NB4 (cell line): ENCODE data around the gene CDC14A.

Source experiments
- MYC ChIP-seq: IDR thresholded peaks from 2 replicates; pipeline ENCODE4 v1.6.1; 2011; ENCODE audit warnings: low read depth, low read length
- POLR2A ChIP-seq: IDR thresholded peaks from 2 replicates; pipeline ENCODE4 v1.6.1; 2011; ENCODE audit warnings: mild to moderate bottlenecking; ENCODE audit not compliant: insufficient read length; ENCODE audit errors: extremely low read depth
- TF ChIP-seq, protein P1 (sequence below): IDR thresholded peaks from one replicate; pipeline ENCODE4 v1.5.1; 2012; ENCODE audit warnings: low read depth, low read length

GRCh38 chr1:100544791-100545190 is 192.5 kb downstream of the CDC14A start:
- TF ChIP-seq, protein P1, sequence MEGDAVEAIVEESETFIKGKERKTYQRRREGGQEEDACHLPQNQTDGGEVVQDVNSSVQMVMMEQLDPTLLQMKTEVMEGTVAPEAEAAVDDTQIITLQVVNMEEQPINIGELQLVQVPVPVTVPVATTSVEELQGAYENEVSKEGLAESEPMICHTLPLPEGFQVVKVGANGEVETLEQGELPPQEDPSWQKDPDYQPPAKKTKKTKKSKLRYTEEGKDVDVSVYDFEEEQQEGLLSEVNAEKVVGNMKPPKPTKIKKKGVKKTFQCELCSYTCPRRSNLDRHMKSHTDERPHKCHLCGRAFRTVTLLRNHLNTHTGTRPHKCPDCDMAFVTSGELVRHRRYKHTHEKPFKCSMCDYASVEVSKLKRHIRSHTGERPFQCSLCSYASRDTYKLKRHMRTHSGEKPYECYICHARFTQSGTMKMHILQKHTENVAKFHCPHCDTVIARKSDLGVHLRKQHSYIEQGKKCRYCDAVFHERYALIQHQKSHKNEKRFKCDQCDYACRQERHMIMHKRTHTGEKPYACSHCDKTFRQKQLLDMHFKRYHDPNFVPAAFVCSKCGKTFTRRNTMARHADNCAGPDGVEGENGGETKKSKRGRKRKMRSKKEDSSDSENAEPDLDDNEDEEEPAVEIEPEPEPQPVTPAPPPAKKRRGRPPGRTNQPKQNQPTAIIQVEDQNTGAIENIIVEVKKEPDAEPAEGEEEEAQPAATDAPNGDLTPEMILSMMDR: no peak
- TF ChIP-seq POLR2A (no peak), MYC (no peak)
